Lung (tissue), 12 donors: Measurements from ENCODE around the gene TTLL3. TPM values are rescaled to one million over a fixed set of nuclear protein-coding genes. Genes with fewer than 3 reads are reported as not detected.

ENCODE experiments used
- ATAC-seq: fragments of 200-7000 bp; cut with Tn5 transposase; one replicate; pipeline ENCODE4 v1.9.1; 2020; ENCODE audit warnings: moderate number of reproducible peaks; ENCODE audit not compliant: insufficient read depth, low FRiP score
- DNase-seq, 3 donors: peaks; one replicate each; pipeline ENCODE4 v3.0.0-alpha.2; 2013 to 2017
- H3K27ac ChIP-seq, 2 donors: one replicate each; pipeline ENCODE4 v1.5.1; 2013; ENCODE audit warnings: mild to moderate bottlenecking in 2 of 2, moderate library complexity in 2 of 2, control low read depth in 1 of 2, inconsistent platforms in 1 of 2, low read depth in 1 of 2, low read length in 1 of 2
- H3K27me3 ChIP-seq, 3 donors: one replicate each; pipeline ENCODE4 v1.5.1; 2013; ENCODE audit warnings: low read length in 2 of 3; ENCODE audit not compliant: control insufficient read depth in 3 of 3, insufficient read depth in 3 of 3
- H3K36me3 ChIP-seq, 4 donors: one replicate each; pipeline ENCODE4 v1.5.1; 2013; ENCODE audit warnings: low read length in 4 of 4, mild to moderate bottlenecking in 1 of 4, moderate library complexity in 1 of 4; ENCODE audit not compliant: control insufficient read depth in 4 of 4, insufficient read depth in 4 of 4
- H3K4me1 ChIP-seq, 5 donors: one replicate each; pipeline ENCODE4 v1.5.1; 2013; ENCODE audit warnings: low read length in 5 of 5, mild to moderate bottlenecking in 2 of 5, moderate library complexity in 1 of 5; ENCODE audit not compliant: control insufficient read depth in 5 of 5, insufficient read depth in 5 of 5
- H3K4me3 ChIP-seq: one replicate; pipeline ENCODE4 v1.5.1; 2013; ENCODE audit warnings: mild to moderate bottlenecking, control low read depth, moderate library complexity
- H3K9ac ChIP-seq, 2 donors: one replicate each; pipeline ENCODE4 v1.5.1; 2013; ENCODE audit warnings: low read length in 2 of 2, control low read depth in 1 of 2; ENCODE audit not compliant: insufficient read depth in 1 of 2
- H3K9me3 ChIP-seq, 4 donors: one replicate each; pipeline ENCODE4 v1.5.1; 2013; ENCODE audit warnings: low read length in 3 of 4, mild to moderate bottlenecking in 1 of 4, moderate library complexity in 1 of 4; ENCODE audit not compliant: control insufficient read depth in 4 of 4, insufficient read depth in 3 of 4
- WGBS, 2 donors: extraction: QIAGEN DNeasy Blood & Tissue Kit; methylation state at CpG; one replicate each; pipeline ENCODE4 v1.1.7; 2013; 5-methylcytosine and 5-hydroxymethylcytosine counted together
- polyA plus RNA-seq, 2 donors: library from polyadenylated mRNA; stranded (reverse); fragments of 200-250 nt; gene quantifications; one replicate each; pipeline ENCODE4 v1.2.1, GENCODE V29; 2013
- total RNA-seq, 2 donors: library from RNA; depleted of rRNA in 1 of 2; stranded (reverse); fragments of >200 nt in 1 of 2; gene quantifications; one replicate each; pipeline ENCODE4 v1.2.1, GENCODE V29; 2014 to 2021
- TF ChIP-seq, protein P1 (sequence below): IDR thresholded peaks from 2 replicates; pipeline ENCODE4 v1.5.1; 2012; ENCODE audit warnings: mild to moderate bottlenecking; ENCODE audit errors: control extremely low read depth, extremely low read depth
- donor health status: control.
- donor health status: control.
- donor health status: Bipolar disorder and iron deficiency.
- donor health status: healthy.
- donor health status: DM: yes; HTN: yes; CAD: no.

TTLL3 gene
- total and polyA plus RNA-seq, 4 donors, result 28.4 to 82.3 (median 37.5) TPM

DNA sequence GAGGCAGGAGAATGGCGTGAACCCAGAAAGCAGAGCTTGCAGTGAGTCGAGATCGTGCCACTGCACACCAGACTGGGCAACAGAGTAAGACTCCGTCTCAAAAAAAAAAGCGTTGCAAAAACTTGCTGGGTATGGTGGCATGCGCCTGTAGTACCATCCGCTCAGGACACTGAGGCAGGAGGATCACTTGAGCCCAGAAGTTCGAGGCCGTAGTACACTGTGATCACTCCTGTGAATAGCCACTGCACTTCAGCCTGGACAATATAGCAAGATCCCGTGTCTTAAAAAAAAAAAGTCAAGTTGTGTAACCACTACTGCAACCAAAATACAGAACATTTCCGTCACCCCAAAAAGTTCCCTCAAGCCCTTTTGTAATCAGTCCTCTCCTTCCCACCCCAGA lies 15.7 kb upstream of the TTLL3 start:
- no peaks in the 10 kb centered on the region for H3K9me3 ChIP-seq
- WGBS, 2 donors, result 87 to 93% methylated on average over 11 of the region's 11 CpGs
- TF ChIP-seq, protein P1, sequence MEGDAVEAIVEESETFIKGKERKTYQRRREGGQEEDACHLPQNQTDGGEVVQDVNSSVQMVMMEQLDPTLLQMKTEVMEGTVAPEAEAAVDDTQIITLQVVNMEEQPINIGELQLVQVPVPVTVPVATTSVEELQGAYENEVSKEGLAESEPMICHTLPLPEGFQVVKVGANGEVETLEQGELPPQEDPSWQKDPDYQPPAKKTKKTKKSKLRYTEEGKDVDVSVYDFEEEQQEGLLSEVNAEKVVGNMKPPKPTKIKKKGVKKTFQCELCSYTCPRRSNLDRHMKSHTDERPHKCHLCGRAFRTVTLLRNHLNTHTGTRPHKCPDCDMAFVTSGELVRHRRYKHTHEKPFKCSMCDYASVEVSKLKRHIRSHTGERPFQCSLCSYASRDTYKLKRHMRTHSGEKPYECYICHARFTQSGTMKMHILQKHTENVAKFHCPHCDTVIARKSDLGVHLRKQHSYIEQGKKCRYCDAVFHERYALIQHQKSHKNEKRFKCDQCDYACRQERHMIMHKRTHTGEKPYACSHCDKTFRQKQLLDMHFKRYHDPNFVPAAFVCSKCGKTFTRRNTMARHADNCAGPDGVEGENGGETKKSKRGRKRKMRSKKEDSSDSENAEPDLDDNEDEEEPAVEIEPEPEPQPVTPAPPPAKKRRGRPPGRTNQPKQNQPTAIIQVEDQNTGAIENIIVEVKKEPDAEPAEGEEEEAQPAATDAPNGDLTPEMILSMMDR, result no peak
- ATAC-seq, result no peak
- no peak overlapping the region for H3K4me3 ChIP-seq
- DNase-seq, result no peak
- H3K27ac ChIP-seq, result no peak overlapping the region
- H3K4me1 ChIP-seq, result peaks cover 0 to 21% (median 4%) of the 10 kb centered on the region in 5 donors
- H3K27me3 ChIP-seq, result no peaks in the 10 kb centered on the region
- H3K36me3 ChIP-seq, result peaks cover 19 to 25% (median 22%) of the 10 kb centered on the region in 4 donors
- no peak overlapping the region for H3K9ac ChIP-seq

DNA sequence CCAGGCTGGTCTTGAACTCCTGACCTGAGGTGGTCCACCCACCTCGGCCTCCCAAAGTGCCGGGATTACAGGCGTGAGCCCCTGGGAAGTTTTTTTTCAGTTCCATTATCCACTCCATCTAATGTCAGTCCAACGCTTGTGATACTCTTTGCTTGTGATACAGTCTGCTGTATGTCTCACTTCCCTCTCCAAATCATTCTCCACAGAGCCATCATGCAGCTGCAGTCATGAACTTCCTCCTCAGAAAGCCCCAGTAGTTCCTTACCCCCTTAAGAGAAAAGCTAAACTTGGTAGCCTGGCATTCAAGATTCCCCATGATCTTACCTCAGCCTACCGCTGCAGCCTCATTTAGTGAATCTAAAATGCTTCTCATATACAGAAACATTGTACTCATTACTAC lies 14.9 kb upstream of the TTLL3 start:
- Histone ChIP-seq H3K27ac (no peak overlapping the region), H3K27me3 (no peaks in the 10 kb centered on the region), H3K9me3 (no peaks in the 10 kb centered on the region), H3K4me1 (peaks cover 0 to 21% (median 4%) of the 10 kb centered on the region in 5 donors), H3K4me3 (no peak overlapping the region), H3K36me3 (peaks cover 24 to 32% (median 28%) of the 10 kb centered on the region in 4 donors), H3K9ac (no peak overlapping the region)
- DNase-seq (no peak), ATAC-seq (no peak)
- TF ChIP-seq, protein P1, result no peak
- 79 to 82% methylated on average over 5 of the region's 5 CpGs for WGBS, 2 donors

DNA sequence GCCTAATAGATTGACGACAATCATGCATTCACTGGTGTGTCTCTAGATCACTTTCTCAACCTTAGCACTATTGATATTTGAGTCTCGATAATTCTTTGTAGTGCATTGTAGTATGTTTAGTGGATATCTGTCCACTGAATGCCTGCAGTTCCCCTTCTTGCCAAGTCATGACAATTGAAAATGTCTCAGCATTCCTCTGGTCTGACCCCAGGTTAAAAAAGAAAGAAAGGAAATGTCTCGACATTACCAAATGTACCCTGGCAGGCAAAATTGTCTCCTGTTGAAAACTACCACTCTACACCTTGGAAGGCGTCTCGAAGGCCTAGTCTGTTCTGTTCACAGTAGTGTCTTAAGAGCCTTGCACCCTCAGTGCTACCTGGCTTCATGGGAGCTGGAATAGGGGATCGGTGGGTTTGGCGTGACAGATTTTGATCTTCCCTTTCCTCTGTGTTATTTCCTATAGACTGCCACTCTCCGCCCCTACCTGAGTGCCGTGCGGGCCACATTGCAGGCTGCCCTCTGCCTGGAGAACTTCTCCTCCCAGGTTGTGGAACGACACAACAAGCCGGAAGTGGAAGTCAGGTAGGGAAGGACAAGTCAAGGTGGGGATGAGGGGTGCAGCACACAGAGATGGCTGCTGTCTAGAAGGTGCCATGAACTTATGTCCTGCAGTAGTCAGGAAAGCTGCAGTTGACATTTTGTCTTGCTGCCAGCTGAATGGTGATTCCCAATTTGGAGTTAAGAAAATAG lies 12.7 kb upstream of the TTLL3 start:
- TF ChIP-seq, protein P1, result no peak
- Histone ChIP-seq H3K4me1 (peaks cover 0 to 9% (median 4%) of the 10 kb centered on the region in 5 donors), H3K27me3 (no peaks in the 10 kb centered on the region), H3K9me3 (no peaks in the 10 kb centered on the region), H3K27ac (no peak overlapping the region), H3K36me3 (peaks cover 33 to 41% (median 39%) of the 10 kb centered on the region in 4 donors), H3K4me3 (no peak overlapping the region), H3K9ac (no peak overlapping the region)
- WGBS, 2 donors, result 92 to 93% methylated on average over 12 of the region's 12 CpGs
- ATAC-seq (no peak), DNase-seq (no peak)
